Spleen (tissue), 11 donors: ENCODE measurements around the gene MMP20. TPM values are rescaled to one million over a fixed set of nuclear protein-coding genes. Genes with fewer than 3 reads are reported as not detected.
A peak's percentile ranks its signal among the peaks of the same experiment; 100 is the strongest.

Experiments used
- DNase-seq: peaks from one replicate; pipeline ENCODE4 v3.0.0-alpha.2; 2020
- H3K27ac ChIP-seq, 8 donors: fragments of 200-600 bp; sonication (generic) in 7 of 8; 1 replicate in 4 of 8; 2 replicates in 4 of 8; pipeline versions ENCODE4 v1.5.0 to v1.8.0; 2016 to 2021; ENCODE audit warnings: inconsistent platforms in 4 of 8, mild to moderate bottlenecking in 4 of 8, moderate library complexity in 1 of 8
- H3K27me3 ChIP-seq, 7 donors: fragments of 200-600 bp; sonication (generic) in 6 of 7; replicated peaks in 1 of 7; 1 replicate in 4 of 7; 2 replicates in 3 of 7; pipeline versions ENCODE4 v1.5.0 to v1.8.0; 2016 to 2021; ENCODE audit warnings: inconsistent platforms in 3 of 7, mild to moderate bottlenecking in 1 of 7
- H3K36me3 ChIP-seq, 6 donors: fragments of 200-600 bp; sonication (generic) in 5 of 6; 1 replicate in 4 of 6; 2 replicates in 2 of 6; pipeline versions ENCODE4 v1.5.0 to v1.8.0; 2016 to 2021; ENCODE audit warnings: inconsistent platforms in 2 of 6
- H3K4me1 ChIP-seq, 6 donors: fragments of 200-600 bp; sonication (generic) in 5 of 6; 1 replicate in 3 of 6; 2 replicates in 3 of 6; pipeline versions ENCODE4 v1.5.0 to v1.8.0; 2016 to 2021; ENCODE audit warnings: inconsistent platforms in 3 of 6
- H3K4me3 ChIP-seq, 8 donors: fragments of 200-600 bp; sonication (generic) in 7 of 8; 1 replicate in 4 of 8; 2 replicates in 4 of 8; pipeline versions ENCODE4 v1.5.0 to v1.8.0; 2016 to 2021; ENCODE audit warnings: inconsistent platforms in 4 of 8, mild to moderate bottlenecking in 4 of 8, moderate library complexity in 2 of 8
- H3K9me3 ChIP-seq, 8 donors: fragments of 200-600 bp; sonication (generic) in 7 of 8; 1 replicate in 4 of 8; 2 replicates in 4 of 8; pipeline versions ENCODE4 v1.5.0 to v1.8.0; 2016 to 2021; ENCODE audit warnings: inconsistent platforms in 4 of 8
- POLR2A ChIP-seq, 3 donors: fragments of 450-650 bp; IDR thresholded peaks; one replicate each; pipeline ENCODE4 v1.5.1; 2017; ENCODE audit warnings: antibody characterized with exemption in 3 of 3, mild to moderate bottlenecking in 1 of 3
- POLR2AphosphoS5 ChIP-seq, 3 donors: sonication (generic); formaldehyde crosslinking; IDR thresholded peaks; one replicate each; pipeline ENCODE4 v1.5.1; 2017; ENCODE audit warnings: antibody characterized with exemption in 3 of 3
- WGBS, 5 donors: extraction: QIAGEN DNeasy Blood & Tissue Kit in 3 of 5; methylation state at CpG; one replicate each; pipeline versions ENCODE4 v1.1.5 to v1.1.7; 2013 to 2018; 5-methylcytosine and 5-hydroxymethylcytosine counted together
- intact Hi-C: fragments of 100-400 bp; cut with DNase I; formaldehyde crosslinking; loops from one replicate; pipeline ENCODE4 v1.15.0; 2023; ENCODE audit warnings: low total_unique reads
- polyA plus RNA-seq, 3 donors: library from polyadenylated mRNA; stranded (reverse); fragments of 200-250 nt; gene quantifications; one replicate each; pipeline ENCODE4 v1.2.1, GENCODE V29; 2013
- total RNA-seq, 7 donors: library from RNA; depleted of rRNA in 3 of 7; stranded (reverse); fragments of >200 nt in 3 of 7; fragmentation: NEBNext Ultra II Directional in 4 of 7; extraction: Animal tissue kit (Norgen Biotek cat#: 25700) in 4 of 7; gene quantifications; one replicate each; pipeline versions ENCODE4 v1.1.0 to v1.2.1, GENCODE V29; 2016 to 2021
- TF ChIP-seq, protein P1 (sequence below), 11 experiments: fragments of 200-600 bp in 7 of 11; fragments of 450-650 bp in 4 of 11; sonication (generic) in 4 of 11; IDR thresholded peaks in 8 of 11; conservative IDR thresholded peaks in 3 of 11; 1 replicate in 7 of 11; 2 replicates in 4 of 11; pipeline versions ENCODE4 v1.4.0 to v1.8.0; 2016 to 2021; ENCODE audit warnings: antibody characterized with exemption in 11 of 11, inconsistent platforms in 4 of 11, mild to moderate bottlenecking in 1 of 11
- donor health status: healthy with polysubstance abuse.
- donor health status: DM: no; HTN: no; CAD: no; lungs with moderate emphysema.
- donor health status: DM: no; HTN: no; CAD: no.
- donor health status: Bipolar disorder and iron deficiency.
- donor health status: healthy.
- donor health status: DM: no; HTN: no; CAD: no.
- donor health status: DM: yes; HTN: yes; CAD: no.

MMP20 gene
- total and polyA plus RNA-seq, 10 donors: 0.11 TPM; not detected in 9

DNA sequence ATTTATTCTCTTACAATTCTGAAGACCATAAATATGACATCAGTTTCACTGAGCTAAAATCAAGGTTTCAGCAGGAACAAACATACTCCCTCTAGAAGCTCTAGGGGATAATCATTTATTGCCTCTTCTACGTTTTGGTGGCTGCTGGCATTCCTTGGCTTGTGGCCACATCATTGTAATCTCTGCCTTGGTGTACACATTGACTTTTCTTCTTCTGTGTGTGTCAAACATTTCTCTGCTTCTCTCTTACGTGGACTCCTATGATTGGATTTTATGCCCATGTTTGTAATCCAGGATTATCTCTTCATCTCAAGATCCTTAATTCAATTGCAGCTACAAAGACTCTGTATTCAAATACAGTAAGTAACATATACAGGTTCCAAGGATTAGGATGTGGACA, 30.4 kb upstream of the MMP20 start:
- no peaks in the 10 kb centered on the region for H3K36me3 ChIP-seq
- DNase-seq: no peak
- H3K4me3 ChIP-seq: no peak overlapping the region
- WGBS, 5 donors: 77 to 91% (median 78%) methylated on average over 2 of the region's 2 CpGs
- intact Hi-C loops: no loop called here
- H3K27me3 ChIP-seq: peaks cover 0 to 5% (median 0%) of the 10 kb centered on the region in 7 donors
- H3K27ac ChIP-seq: no peak overlapping the region
- H3K4me1 ChIP-seq: no peaks in the 10 kb centered on the region
- TF ChIP-seq, protein P1, sequence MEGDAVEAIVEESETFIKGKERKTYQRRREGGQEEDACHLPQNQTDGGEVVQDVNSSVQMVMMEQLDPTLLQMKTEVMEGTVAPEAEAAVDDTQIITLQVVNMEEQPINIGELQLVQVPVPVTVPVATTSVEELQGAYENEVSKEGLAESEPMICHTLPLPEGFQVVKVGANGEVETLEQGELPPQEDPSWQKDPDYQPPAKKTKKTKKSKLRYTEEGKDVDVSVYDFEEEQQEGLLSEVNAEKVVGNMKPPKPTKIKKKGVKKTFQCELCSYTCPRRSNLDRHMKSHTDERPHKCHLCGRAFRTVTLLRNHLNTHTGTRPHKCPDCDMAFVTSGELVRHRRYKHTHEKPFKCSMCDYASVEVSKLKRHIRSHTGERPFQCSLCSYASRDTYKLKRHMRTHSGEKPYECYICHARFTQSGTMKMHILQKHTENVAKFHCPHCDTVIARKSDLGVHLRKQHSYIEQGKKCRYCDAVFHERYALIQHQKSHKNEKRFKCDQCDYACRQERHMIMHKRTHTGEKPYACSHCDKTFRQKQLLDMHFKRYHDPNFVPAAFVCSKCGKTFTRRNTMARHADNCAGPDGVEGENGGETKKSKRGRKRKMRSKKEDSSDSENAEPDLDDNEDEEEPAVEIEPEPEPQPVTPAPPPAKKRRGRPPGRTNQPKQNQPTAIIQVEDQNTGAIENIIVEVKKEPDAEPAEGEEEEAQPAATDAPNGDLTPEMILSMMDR (IDR thresholded peaks at IDR 0.05 in 8 of 11, conservative IDR thresholded peaks at IDR 0.05 in 3 of 11): no peak
- TF ChIP-seq POLR2AphosphoS5 (IDR thresholded peaks at IDR 0.05): no peak
- no peak for TF ChIP-seq POLR2A (IDR thresholded peaks at IDR 0.05)
- peaks cover 0 to 9% (median 6%) of the 10 kb centered on the region in 8 donors for H3K9me3 ChIP-seq

DNA sequence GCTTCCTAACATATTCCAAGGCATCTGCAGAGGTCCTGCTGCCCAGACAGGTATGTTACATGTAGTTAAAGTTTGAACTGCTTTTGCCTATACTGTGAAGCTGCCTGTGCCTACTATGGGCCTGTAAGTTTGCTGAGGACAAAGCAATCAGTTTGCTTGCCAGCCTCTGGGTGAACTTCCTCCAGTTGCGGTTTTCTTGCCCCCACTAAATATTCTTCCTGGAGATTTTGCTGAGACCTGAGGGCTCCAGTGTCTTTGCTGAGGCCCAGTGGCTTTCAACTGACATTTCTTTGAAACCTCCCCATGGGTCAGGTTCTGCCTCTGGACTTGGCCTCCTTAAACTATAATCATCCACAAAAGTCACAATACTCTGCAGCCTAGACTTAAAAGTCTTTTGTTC, 29.6 kb upstream of the MMP20 start:
- no peaks in the 10 kb centered on the region for H3K4me1 ChIP-seq
- intact Hi-C loops: no loop called here

DNA sequence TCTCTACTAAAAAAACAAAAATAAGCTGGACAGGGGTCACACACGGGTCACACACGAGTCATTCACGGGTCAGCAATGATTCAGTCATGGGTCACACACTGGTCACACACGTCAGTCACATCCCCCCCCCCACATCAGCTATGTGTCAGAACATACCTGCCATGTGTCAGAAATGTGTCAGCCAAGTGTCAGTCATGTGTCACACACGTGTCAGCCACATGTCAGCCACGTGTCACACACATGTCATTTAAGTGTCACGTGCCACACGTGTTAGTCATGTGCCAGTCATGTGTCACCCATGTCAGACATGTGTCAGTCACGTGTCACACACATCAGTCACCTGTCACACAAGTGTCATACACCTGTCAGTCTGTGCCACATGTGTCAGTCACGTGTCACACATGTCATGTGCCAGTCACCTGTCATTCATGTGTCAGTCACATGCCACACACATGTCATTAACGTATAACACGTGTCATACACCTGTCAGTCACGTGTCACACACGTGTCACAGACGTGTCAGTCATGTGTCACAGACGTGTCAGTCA, 28.7 kb upstream of the MMP20 start:
- H3K27me3 ChIP-seq: peaks cover 0 to 5% (median 0%) of the 10 kb centered on the region in 7 donors
- WGBS, 5 donors: 85 to 92% (median 89%) methylated on average over 16 of the region's 16 CpGs
- no peak overlapping the region for H3K4me3 ChIP-seq
- no peak overlapping the region for H3K27ac ChIP-seq
- intact Hi-C loops: no loop called here
- TF ChIP-seq POLR2A (IDR thresholded peaks at IDR 0.05): no peak
- peak in 1 of 3 donors; percentile 20 for TF ChIP-seq POLR2AphosphoS5 (IDR thresholded peaks at IDR 0.05)
- TF ChIP-seq, protein P1 (IDR thresholded peaks at IDR 0.05 in 8 of 11, conservative IDR thresholded peaks at IDR 0.05 in 3 of 11): no peak
- H3K36me3 ChIP-seq: no peaks in the 10 kb centered on the region
- H3K4me1 ChIP-seq: no peaks in the 10 kb centered on the region
- DNase-seq: no peak
- peaks cover 0 to 9% (median 6%) of the 10 kb centered on the region in 8 donors for H3K9me3 ChIP-seq

More for the DNA sequence above, 29.6 kb upstream of the MMP20 start:
- TF ChIP-seq POLR2A (IDR thresholded peaks at IDR 0.05): no peak
- no peak for TF ChIP-seq POLR2AphosphoS5 (IDR thresholded peaks at IDR 0.05)
- TF ChIP-seq, protein P1 (IDR thresholded peaks at IDR 0.05 in 8 of 11, conservative IDR thresholded peaks at IDR 0.05 in 3 of 11): no peak
- no peak for DNase-seq
- H3K27ac ChIP-seq: no peak overlapping the region
- peaks cover 0 to 5% (median 0%) of the 10 kb centered on the region in 7 donors for H3K27me3 ChIP-seq
- H3K36me3 ChIP-seq: no peaks in the 10 kb centered on the region
- peaks cover 0 to 9% (median 6%) of the 10 kb centered on the region in 8 donors for H3K9me3 ChIP-seq
- no peak overlapping the region for H3K4me3 ChIP-seq
- WGBS, 5 donors: 67 to 90% (median 90%) methylated on average over 1 of the region's 1 CpG

DNA sequence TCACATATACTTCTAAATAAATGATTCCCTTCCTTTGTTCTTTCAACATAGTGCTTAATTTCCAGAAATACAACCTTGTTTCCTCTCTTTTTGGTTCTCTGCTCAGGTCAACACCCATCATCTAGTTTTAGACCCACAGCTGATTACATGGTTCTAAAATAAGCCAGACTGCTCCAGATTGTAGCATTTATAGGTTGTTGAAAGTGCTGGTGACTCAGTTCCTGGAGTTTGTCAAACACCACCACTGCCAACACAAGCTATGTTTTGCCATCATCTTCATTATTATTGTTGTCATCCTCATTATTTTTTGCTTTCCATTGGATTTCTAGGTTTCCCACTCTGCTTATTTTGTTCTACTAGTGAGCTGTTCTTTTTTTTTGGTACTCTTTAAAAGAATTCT, 22.3 kb upstream of the MMP20 start:
- intact Hi-C loops: no loop called here
- no peaks in the 10 kb centered on the region for H3K4me1 ChIP-seq
- no peak for TF ChIP-seq POLR2AphosphoS5 (IDR thresholded peaks at IDR 0.05)
- TF ChIP-seq POLR2A (IDR thresholded peaks at IDR 0.05): no peak
- TF ChIP-seq, protein P1 (IDR thresholded peaks at IDR 0.05 in 8 of 11, conservative IDR thresholded peaks at IDR 0.05 in 3 of 11): no peak
- DNase-seq: no peak
- H3K9me3 ChIP-seq: no peaks in the 10 kb centered on the region
- H3K36me3 ChIP-seq: no peaks in the 10 kb centered on the region
- H3K27ac ChIP-seq: no peak overlapping the region
- peaks cover 0 to 5% (median 0%) of the 10 kb centered on the region in 7 donors for H3K27me3 ChIP-seq
- H3K4me3 ChIP-seq: no peak overlapping the region
